Sigmoid colon (tissue), 4 donors: Measurements from ENCODE around the gene MPO.

Source experiments
- EP300 ChIP-seq, 4 donors: sonication (generic); formaldehyde crosslinking; IDR thresholded peaks; one replicate each; pipeline ENCODE4 v1.6.1; 2017; ENCODE audit warnings: antibody characterized with exemption in 4 of 4
- TF ChIP-seq, protein P1 (sequence below), 4 experiments: fragments of 450-650 bp in 3 of 4; fragments of 200-600 bp in 1 of 4; IDR thresholded peaks; one replicate each; pipeline ENCODE4 v1.5.1; 2016 to 2019; ENCODE audit warnings: antibody characterized with exemption in 4 of 4, mild to moderate bottlenecking in 3 of 4, moderate library complexity in 2 of 4

DNA sequence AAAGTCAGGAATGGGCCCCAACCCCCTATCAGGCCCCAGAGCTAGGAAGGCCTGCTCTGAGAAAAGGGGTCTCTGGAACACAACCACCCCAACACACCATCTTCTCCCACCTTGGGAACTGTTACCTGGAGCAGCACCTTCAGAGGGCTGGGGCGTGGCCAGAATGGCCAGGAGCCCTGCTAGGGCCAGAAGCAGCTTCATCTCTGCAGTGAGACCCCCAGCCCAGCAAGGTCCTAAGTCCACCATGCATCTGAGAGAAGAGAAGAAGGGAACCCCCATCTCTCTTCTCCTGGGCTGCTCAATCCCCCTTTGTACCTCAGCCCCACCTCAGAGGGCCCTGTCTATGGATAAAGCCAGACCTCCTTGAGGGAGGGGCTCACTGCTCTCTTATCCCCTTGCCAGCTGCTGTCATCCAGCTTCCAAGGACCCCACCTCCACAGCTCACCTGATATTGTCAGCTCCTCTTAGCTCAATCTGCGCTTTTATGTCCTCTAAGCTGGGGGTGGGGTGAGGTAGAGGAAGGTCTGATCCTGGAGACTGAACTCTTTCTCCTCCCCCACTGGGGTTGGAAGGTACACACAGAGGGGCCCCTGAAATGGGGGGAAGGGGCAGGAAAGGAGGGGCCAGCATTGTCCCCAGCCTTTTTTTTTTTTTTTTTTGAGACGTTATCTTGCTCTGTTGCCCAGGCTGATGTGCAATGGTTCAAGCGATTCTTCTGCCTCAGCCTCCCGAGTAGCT, at the start of gene MPO:
- TF ChIP-seq, protein P1, sequence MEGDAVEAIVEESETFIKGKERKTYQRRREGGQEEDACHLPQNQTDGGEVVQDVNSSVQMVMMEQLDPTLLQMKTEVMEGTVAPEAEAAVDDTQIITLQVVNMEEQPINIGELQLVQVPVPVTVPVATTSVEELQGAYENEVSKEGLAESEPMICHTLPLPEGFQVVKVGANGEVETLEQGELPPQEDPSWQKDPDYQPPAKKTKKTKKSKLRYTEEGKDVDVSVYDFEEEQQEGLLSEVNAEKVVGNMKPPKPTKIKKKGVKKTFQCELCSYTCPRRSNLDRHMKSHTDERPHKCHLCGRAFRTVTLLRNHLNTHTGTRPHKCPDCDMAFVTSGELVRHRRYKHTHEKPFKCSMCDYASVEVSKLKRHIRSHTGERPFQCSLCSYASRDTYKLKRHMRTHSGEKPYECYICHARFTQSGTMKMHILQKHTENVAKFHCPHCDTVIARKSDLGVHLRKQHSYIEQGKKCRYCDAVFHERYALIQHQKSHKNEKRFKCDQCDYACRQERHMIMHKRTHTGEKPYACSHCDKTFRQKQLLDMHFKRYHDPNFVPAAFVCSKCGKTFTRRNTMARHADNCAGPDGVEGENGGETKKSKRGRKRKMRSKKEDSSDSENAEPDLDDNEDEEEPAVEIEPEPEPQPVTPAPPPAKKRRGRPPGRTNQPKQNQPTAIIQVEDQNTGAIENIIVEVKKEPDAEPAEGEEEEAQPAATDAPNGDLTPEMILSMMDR (IDR thresholded peaks at IDR 0.05) = no peak
- no peak for TF ChIP-seq EP300 (IDR thresholded peaks at IDR 0.05)
